HepG2 (cell line): ENCODE measurements around the gene SLC6A7. TPM values are rescaled to one million over a fixed set of nuclear protein-coding genes. Genes with fewer than 3 reads are reported as not detected.

Experiments
- ATAC-seq: fragments of 200-7000 bp; cut with Tn5 transposase; 3 replicates; pipeline ENCODE4 v1.9.1; 2020; ENCODE audit warnings: mild to moderate bottlenecking, moderate library complexity
- BruUV-seq: library from RNA; stranded (reverse); fragments of 400-500 nt; replicated peaks from 2 replicates; lab custom pipeline; 2021; lab: Mats Ljungman, UMichigan
- CTCF ChIA-PET: fragments of 300-600 bp; formaldehyde crosslinking; extraction: SDS; loops from one replicate; lab custom pipeline; 2021; ENCODE audit warnings: low total read pairs, inconsistent platforms, low intra/inter-chr PET ratio; lab: Yijun Ruan, JAX
- POLR2A ChIA-PET: fragments of 350-600 bp; sonication (Branson Sonifier 250); formaldehyde crosslinking; loops from one replicate; lab custom pipeline; 2020; ENCODE audit warnings: antibody characterized with exemption, inconsistent platforms; lab: Yijun Ruan, JAX
- DNase-seq: peaks from one replicate; pipeline ENCODE4 v3.0.0-alpha.2; 2015; ENCODE audit warnings: low spot score
- FAIRE-seq: peaks from 3 replicates; lab custom pipeline; 2011; peaks lifted over from hg19 to GRCh38; lab: Jason Lieb, UNC
- H2AFZ ChIP-seq: one replicate; pipeline ENCODE4 v1.6.1; 2011; ENCODE audit warnings: low read length, inconsistent platforms
- H3K27ac ChIP-seq: fragments of 300-600 bp; 3 replicates; pipeline ENCODE4 v1.8.0; 2011; ENCODE audit warnings: mixed run types, mild to moderate bottlenecking, mixed read lengths, low read length, inconsistent platforms; ENCODE audit not compliant: insufficient read depth; ENCODE audit errors: extremely low read length
- H3K27me3 ChIP-seq, 2 experiments: fragments of 200-600 bp in 1 of 2; 2 replicates in 1 of 2; 3 replicates in 1 of 2; pipeline versions ENCODE4 v1.6.0 to v1.8.0; 2011; ENCODE audit warnings: low read length in 2 of 2, mild to moderate bottlenecking in 2 of 2, moderate library complexity in 2 of 2, inconsistent platforms in 1 of 2; ENCODE audit not compliant: insufficient read depth in 2 of 2, control insufficient read depth in 1 of 2
- H3K36me3 ChIP-seq, 2 experiments: fragments of 200-600 bp in 1 of 2; replicated peaks in 1 of 2; 2 replicates in 1 of 2; 3 replicates in 1 of 2; pipeline versions ENCODE4 v1.5.1 to v1.8.0; 2011; ENCODE audit warnings: low read length in 2 of 2, inconsistent platforms in 1 of 2; ENCODE audit not compliant: insufficient read depth in 2 of 2, control insufficient read depth in 1 of 2
- H3K4me1 ChIP-seq: 2 replicates; pipeline ENCODE4 v1.5.1; 2012; ENCODE audit warnings: low read length, inconsistent platforms; ENCODE audit not compliant: insufficient read depth
- H3K4me2 ChIP-seq: 2 replicates; pipeline ENCODE4 v1.6.0; 2011; ENCODE audit warnings: low read depth, low read length, inconsistent platforms
- H3K4me3 ChIP-seq, 3 experiments: fragments of 200-600 bp in 1 of 3; sonication (generic), shearing (Covaris generic) in 1 of 3; replicated peaks in 1 of 3; 2 replicates each; pipeline ENCODE4 v1.5.1; 2011 to 2016; ENCODE audit warnings: low read length in 3 of 3, inconsistent platforms in 2 of 3, low read depth in 2 of 3, mild to moderate bottlenecking in 2 of 3, control low read depth in 1 of 3, mixed read lengths in 1 of 3; ENCODE audit not compliant: insufficient read depth in 1 of 3
- H3K79me2 ChIP-seq: one replicate; pipeline ENCODE4 v1.6.1; 2011; ENCODE audit warnings: low read length, inconsistent platforms; ENCODE audit not compliant: insufficient read depth
- H3K9ac ChIP-seq: 2 replicates; pipeline ENCODE4 v1.6.0; 2011; ENCODE audit warnings: mild to moderate bottlenecking, low read depth, low read length, inconsistent platforms; ENCODE audit not compliant: insufficient read depth
- H3K9me3 ChIP-seq: 2 replicates; pipeline ENCODE4 v1.5.1; 2012; ENCODE audit warnings: mild to moderate bottlenecking, low read length
- H4K20me1 ChIP-seq: 2 replicates; pipeline ENCODE4 v1.6.0; 2011; ENCODE audit warnings: inconsistent platforms, mild to moderate bottlenecking, low read length, moderate library complexity; ENCODE audit not compliant: insufficient read depth
- ARID2 ChIP-seq: sonication (generic); formaldehyde crosslinking; IDR thresholded peaks from 2 replicates; pipeline ENCODE4 v1.8.1; 2022; ENCODE audit warnings: mild to moderate bottlenecking, missing genetic modification reagents, borderline replicate concordance
- ELF3 ChIP-seq: IDR thresholded peaks from 2 replicates; pipeline ENCODE4 v1.6.1; 2016; ENCODE audit warnings: missing genetic modification reagents, missing compliant biosample characterization
- GATAD2A ChIP-seq: IDR thresholded peaks from 2 replicates; pipeline ENCODE4 v1.6.1; 2016
- HIVEP1 ChIP-seq: sonication (generic); formaldehyde crosslinking; IDR thresholded peaks from 2 replicates; pipeline ENCODE4 v1.4.0; 2020; ENCODE audit warnings: mild to moderate bottlenecking, missing genetic modification reagents
- HNF4A ChIP-seq: sonication (generic); formaldehyde crosslinking; IDR thresholded peaks from 2 replicates; pipeline ENCODE4 v1.4.0; 2020; ENCODE audit warnings: missing genetic modification reagents
- HNF4G ChIP-seq, 2 experiments: sonication (generic) in 1 of 2; formaldehyde crosslinking in 1 of 2; IDR thresholded peaks; 2 replicates each; pipeline versions ENCODE4 v1.4.0 to v1.6.1; 2011 to 2020; ENCODE audit warnings: borderline replicate concordance in 2 of 2, low read depth in 2 of 2, mild to moderate bottlenecking in 2 of 2, low read length in 1 of 2, missing genetic modification reagents in 1 of 2, moderate library complexity in 1 of 2
- IKZF1 ChIP-seq: fragments of 450-650 bp; IDR thresholded peaks from 2 replicates; pipeline ENCODE4 v1.7.1; 2016
- MED1 ChIP-seq: sonication (generic); formaldehyde crosslinking; IDR thresholded peaks from 2 replicates; pipeline ENCODE4 v1.4.0; 2020; ENCODE audit warnings: missing genetic modification reagents
- MEIS2 ChIP-seq: sonication (generic); formaldehyde crosslinking; IDR thresholded peaks from 2 replicates; pipeline ENCODE4 v1.9.0; 2021; ENCODE audit warnings: mild to moderate bottlenecking, missing genetic modification reagents
- REXO4 ChIP-seq: sonication (generic); formaldehyde crosslinking; IDR thresholded peaks from 2 replicates; pipeline ENCODE4 v1.8.0; 2022; ENCODE audit warnings: missing genetic modification reagents, mild to moderate bottlenecking, borderline replicate concordance
- SRF ChIP-seq: IDR thresholded peaks from 2 replicates; pipeline ENCODE4 v1.6.1; 2011; ENCODE audit warnings: mild to moderate bottlenecking, low read depth, low read length, moderate library complexity
- SUZ12 ChIP-seq: fragments of 150-350 bp; IDR thresholded peaks from 2 replicates; pipeline ENCODE4 v1.6.1; 2014; ENCODE audit warnings: low read depth, low read length
- ZBTB7A ChIP-seq: sonication (generic); formaldehyde crosslinking; IDR thresholded peaks from 2 replicates; pipeline ENCODE4 v1.8.0; 2022; ENCODE audit warnings: mild to moderate bottlenecking, missing genetic modification reagents
- ZFP36 ChIP-seq: fragments of 150-350 bp; IDR thresholded peaks from 2 replicates; pipeline ENCODE4 v1.6.1; 2018; ENCODE audit warnings: borderline replicate concordance, low read length, low read depth; ENCODE audit not compliant: partially characterized antibody
- ZFY ChIP-seq: sonication (generic); formaldehyde crosslinking; IDR thresholded peaks from 2 replicates; pipeline ENCODE4 v1.4.0; 2020; ENCODE audit warnings: missing genetic modification reagents
- ZNF24 ChIP-seq: fragments of 450-650 bp; IDR thresholded peaks from 2 replicates; pipeline ENCODE4 v1.6.1; 2017; ENCODE audit warnings: antibody characterized with exemption, mild to moderate bottlenecking
- ZNF260 ChIP-seq: sonication (generic); formaldehyde crosslinking; IDR thresholded peaks from 2 replicates; pipeline ENCODE4 v1.4.0; 2020; ENCODE audit warnings: missing genetic modification reagents, low read depth, mild to moderate bottlenecking, borderline replicate concordance
- ZNF296 ChIP-seq: sonication (generic); formaldehyde crosslinking; conservative IDR thresholded peaks from 2 replicates; pipeline ENCODE4 v1.5.0; 2020; ENCODE audit warnings: mild to moderate bottlenecking, missing genetic modification reagents
- ZNF350 ChIP-seq: sonication (generic); formaldehyde crosslinking; IDR thresholded peaks from 2 replicates; pipeline ENCODE4 v1.4.0; 2020; ENCODE audit warnings: mild to moderate bottlenecking, low read depth, missing genetic modification reagents, borderline replicate concordance
- ZNF619 ChIP-seq: sonication (generic); formaldehyde crosslinking; IDR thresholded peaks from 2 replicates; pipeline ENCODE4 v1.4.0; 2020; ENCODE audit warnings: mild to moderate bottlenecking, missing genetic modification reagents
- WGBS: methylation state at CpG from one replicate; pipeline ENCODE4 v1.1.6; 2017; ENCODE audit warnings: low lambda C conversion rate; 5-methylcytosine and 5-hydroxymethylcytosine counted together
- in situ Hi-C: cut with HindIII; loops from 2 replicates; pipeline ENCODE4 v1.10.0; 2017; ENCODE audit warnings: low pct_unique_long_range_greater_than_20kb; ENCODE audit not compliant: extremely low pct_ligation_motif_present
- intact Hi-C: fragments of 100-400 bp; cut with micrococcal nuclease; formaldehyde crosslinking; loops from one replicate; pipeline ENCODE4 v1.10.0; 2022; ENCODE audit not compliant: unreplicated experiment
- polyA plus RNA-seq, 8 experiments: library from polyadenylated mRNA; depleted of rRNA in 3 of 8; stranded (reverse) in 7 of 8; unstranded in 1 of 8; fragments of >200 nt; fragmentation: Illumina TruSeq in 4 of 8; extraction: Trizol in 4 of 8; gene quantifications; 2 replicates each; pipeline versions ENCODE4 v1.2.1 to v1.2.3, GENCODE V29; 2011 to 2016; ENCODE audit warnings: low read depth in 4 of 8, missing spikeins in 1 of 8, mixed read lengths in 1 of 8; ENCODE audit not compliant: insufficient read depth in 1 of 8
- total RNA-seq, 5 experiments: library from RNA; depleted of rRNA; stranded (reverse); fragments of >200 nt; fragmentation: Illumina TruSeq; extraction: Trizol; gene quantifications; 2 replicates each; pipeline ENCODE4 v1.2.3, GENCODE V29; 2016; ENCODE audit warnings: low read depth in 1 of 5
- TF ChIP-seq, protein P1 (sequence below): sonication (generic); formaldehyde crosslinking; IDR thresholded peaks from 2 replicates; pipeline ENCODE4 v1.9.0; 2021; ENCODE audit warnings: missing genetic modification reagents, borderline replicate concordance

Gene SLC6A7
- total and polyA plus RNA-seq, 2 of the 13 experiments (the other 11 are each of a cell fraction or from before 2014, with no cell fraction given): not detected

DNA sequence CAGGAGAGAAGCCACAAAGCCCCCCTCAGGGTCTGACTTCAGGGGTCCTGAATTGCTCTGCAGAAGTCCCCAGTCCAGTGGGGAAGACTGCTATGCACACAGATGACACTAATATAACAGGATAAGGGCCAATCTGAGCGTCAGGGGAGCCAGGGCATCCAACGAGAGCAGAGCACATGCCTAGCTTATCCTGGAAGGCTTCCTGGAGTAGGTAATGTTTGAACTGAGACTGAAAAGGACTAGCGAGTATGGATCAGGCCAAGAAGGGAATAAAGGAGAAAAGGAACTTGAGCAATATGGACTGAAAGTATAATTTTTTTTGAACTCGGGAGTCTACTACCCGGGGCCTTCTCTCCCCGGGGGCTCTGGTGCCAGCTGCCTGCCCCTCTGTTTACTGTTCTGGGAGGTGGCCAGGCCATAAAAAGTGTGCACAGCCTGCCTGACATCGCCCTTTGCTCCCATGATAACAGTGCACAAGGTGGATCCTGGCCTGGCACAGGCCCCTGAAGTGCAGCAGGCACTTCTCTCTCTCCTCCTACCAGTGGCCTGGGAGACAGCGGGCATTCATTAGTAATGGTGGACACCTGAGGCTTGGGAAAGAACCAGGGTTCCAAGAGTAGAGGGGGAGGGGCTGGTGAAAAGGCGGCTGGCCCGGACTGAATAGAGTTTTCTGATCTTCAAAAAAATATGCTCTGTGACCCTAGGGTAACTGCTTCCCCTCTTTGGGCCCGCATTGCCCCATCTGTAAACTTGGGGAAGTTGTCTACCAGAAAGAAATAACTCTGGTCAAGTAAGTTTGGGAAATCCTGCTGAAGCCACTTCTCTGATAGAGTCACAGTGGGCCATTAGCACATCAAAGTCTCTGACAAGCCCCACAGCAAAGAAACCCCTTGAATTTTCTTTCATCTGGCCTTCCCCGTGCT lies 4.6 kb upstream of the SLC6A7 start:
- ChIA-PET POLR2A (no interaction called here), CTCF (interaction anchor here (1.2 kb wide), 1 partner anchor 56 kb away, joined by 4 read pairs; no protein-coding TSS in a partner anchor)
- peak; percentile 69 for ATAC-seq
- Histone ChIP-seq H3K27me3 (peaks cover 4 to 5% of the 10 kb centered on the region in 2 experiments; a peak in 3 of 5 replicates), H3K36me3 (no peaks in the 10 kb centered on the region), H4K20me1 (no peaks in the 10 kb centered on the region), H3K4me3 (peak overlapping the region in 1 of 3 experiments; percentile 10; a peak in 1 of 6 replicates), H3K9me3 (no peaks in the 10 kb centered on the region), H2AFZ (no peak overlapping the region), H3K4me1 (peaks cover 37% of the 10 kb centered on the region), H3K27ac (no peak overlapping the region), H3K4me2 (peak overlapping the region; percentile 52), H3K79me2 (no peaks in the 10 kb centered on the region), H3K9ac (no peak overlapping the region)
- BruUV-seq: no TSS peak
- FAIRE-seq: no peak
- peak; percentile 28 for DNase-seq
- whole genome bisulfite sequencing: 1% methylated on average over 12 of the region's 12 CpGs
- intact Hi-C loops: no loop called here
- in situ Hi-C loops: no loop called here
- TF ChIP-seq SRF (no peak), MEIS2 (CRISPR knock-in tag) (no peak), HNF4G (IDR thresholded peaks at IDR 0.05; ENCODE audit: borderline replicate concordance, low read depth, low read length) (peak; percentile 53), HNF4G (CRISPR knock-in tag; IDR thresholded peaks at IDR 0.05; ENCODE audit: borderline replicate concordance, low read depth) (no peak), GATAD2A (0 out of 2 replicates have a peak, but pooled peaks have one; percentile 18), MED1 (CRISPR knock-in tag) (no peak), ZNF619 (CRISPR knock-in tag) (no peak), ZNF24 (no peak), ZNF296 (CRISPR knock-in tag) (no peak), IKZF1 (no peak), ZFP36 (peak; percentile 64), ZFY (CRISPR knock-in tag) (peak; percentile 0; the same call in 1 of the 2 replicates), REXO4 (CRISPR knock-in tag) (no peak), ZNF260 (no peak), HNF4A (peak; percentile 67), HIVEP1 (no peak), ZBTB7A (CRISPR knock-in tag) (no peak), ZNF350 (CRISPR knock-in tag) (no peak), ARID2 (CRISPR knock-in tag) (no peak), ELF3 (no peak), SUZ12 (no peak)
- TF ChIP-seq, protein P1, sequence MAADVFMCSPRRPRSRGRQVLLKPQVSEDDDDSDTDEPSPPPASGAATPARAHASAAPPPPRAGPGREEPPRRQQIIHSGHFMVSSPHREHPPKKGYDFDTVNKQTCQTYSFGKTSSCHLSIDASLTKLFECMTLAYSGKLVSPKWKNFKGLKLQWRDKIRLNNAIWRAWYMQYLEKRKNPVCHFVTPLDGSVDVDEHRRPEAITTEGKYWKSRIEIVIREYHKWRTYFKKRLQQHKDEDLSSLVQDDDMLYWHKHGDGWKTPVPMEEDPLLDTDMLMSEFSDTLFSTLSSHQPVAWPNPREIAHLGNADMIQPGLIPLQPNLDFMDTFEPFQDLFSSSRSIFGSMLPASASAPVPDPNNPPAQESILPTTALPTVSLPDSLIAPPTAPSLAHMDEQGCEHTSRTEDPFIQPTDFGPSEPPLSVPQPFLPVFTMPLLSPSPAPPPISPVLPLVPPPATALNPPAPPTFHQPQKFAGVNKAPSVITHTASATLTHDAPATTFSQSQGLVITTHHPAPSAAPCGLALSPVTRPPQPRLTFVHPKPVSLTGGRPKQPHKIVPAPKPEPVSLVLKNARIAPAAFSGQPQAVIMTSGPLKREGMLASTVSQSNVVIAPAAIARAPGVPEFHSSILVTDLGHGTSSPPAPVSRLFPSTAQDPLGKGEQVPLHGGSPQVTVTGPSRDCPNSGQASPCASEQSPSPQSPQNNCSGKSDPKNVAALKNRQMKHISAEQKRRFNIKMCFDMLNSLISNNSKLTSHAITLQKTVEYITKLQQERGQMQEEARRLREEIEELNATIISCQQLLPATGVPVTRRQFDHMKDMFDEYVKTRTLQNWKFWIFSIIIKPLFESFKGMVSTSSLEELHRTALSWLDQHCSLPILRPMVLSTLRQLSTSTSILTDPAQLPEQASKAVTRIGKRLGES: no peak
